ENCODE data around the gene PIK3C2G.

DNA sequence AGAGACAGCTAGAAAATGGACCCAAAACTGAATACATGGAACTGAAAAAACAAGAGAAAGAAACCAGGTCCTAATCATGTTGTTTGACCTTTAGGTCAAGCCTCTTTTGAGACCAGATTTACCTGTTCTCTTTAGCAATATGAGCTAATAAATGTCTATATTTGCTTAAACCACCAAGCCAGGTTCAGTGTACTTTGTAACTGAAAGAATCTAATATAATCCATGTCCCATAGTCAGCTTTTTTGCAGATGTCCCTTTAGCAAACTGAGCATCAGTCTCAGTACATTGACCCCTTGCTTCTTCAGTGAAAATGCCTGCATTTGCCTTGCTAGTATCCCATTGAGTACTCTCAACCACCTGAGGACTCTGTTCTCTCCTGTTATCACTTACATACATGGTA lies 414.8 kb downstream of the PIK3C2G start:
- TF ChIP-seq EP300 (IDR thresholded peaks at IDR 0.05): no peak
- TF ChIP-seq, protein P1, sequence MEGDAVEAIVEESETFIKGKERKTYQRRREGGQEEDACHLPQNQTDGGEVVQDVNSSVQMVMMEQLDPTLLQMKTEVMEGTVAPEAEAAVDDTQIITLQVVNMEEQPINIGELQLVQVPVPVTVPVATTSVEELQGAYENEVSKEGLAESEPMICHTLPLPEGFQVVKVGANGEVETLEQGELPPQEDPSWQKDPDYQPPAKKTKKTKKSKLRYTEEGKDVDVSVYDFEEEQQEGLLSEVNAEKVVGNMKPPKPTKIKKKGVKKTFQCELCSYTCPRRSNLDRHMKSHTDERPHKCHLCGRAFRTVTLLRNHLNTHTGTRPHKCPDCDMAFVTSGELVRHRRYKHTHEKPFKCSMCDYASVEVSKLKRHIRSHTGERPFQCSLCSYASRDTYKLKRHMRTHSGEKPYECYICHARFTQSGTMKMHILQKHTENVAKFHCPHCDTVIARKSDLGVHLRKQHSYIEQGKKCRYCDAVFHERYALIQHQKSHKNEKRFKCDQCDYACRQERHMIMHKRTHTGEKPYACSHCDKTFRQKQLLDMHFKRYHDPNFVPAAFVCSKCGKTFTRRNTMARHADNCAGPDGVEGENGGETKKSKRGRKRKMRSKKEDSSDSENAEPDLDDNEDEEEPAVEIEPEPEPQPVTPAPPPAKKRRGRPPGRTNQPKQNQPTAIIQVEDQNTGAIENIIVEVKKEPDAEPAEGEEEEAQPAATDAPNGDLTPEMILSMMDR (IDR thresholded peaks at IDR 0.05): no peak

All from tibial nerve (tissue), 4 donors.